Stimulated activated CD4-positive, alpha-beta T cell treated with anti-CD3 and anti-CD28 coated beads, Interleukin-1b, Interleukin-23, amount 100 ng/mL, for 24 hours (primary cell): Measurements from ENCODE around the gene VAV2.

Experiments used
- DNase-seq, 4 experiments: peaks; one replicate each; pipeline ENCODE4 v3.0.0-alpha.2; 2020; ENCODE audit warnings: low read depth in 4 of 4, low spot score in 1 of 4

VAV2 gene

GRCh38 chr9:133803028-133803585 lies 189.0 kb downstream of the VAV2 start:
- no peak for DNase-seq

GRCh38 chr9:133801739-133802138 lies 190.4 kb downstream of the VAV2 start:
- DNase-seq = no peak

- DNase-seq = no peak
These were observed 191.9 kb downstream of the VAV2 start for GRCh38 chr9:133800266-133800665.

GRCh38 chr9:133799716-133800115 lies 192.4 kb downstream of the VAV2 start:
- no peak for DNase-seq

GRCh38 chr9:133799106-133799505 lies 193.0 kb downstream of the VAV2 start:
- no peak for DNase-seq

- no peak for DNase-seq
These were observed 194.0 kb downstream of the VAV2 start for GRCh38 chr9:133798160-133798559.

GRCh38 chr9:133797406-133798105 lies 194.6 kb downstream of the VAV2 start:
- no peak for DNase-seq

- no peak for DNase-seq
These were observed 195.6 kb downstream of the VAV2 start for GRCh38 chr9:133796562-133796961.

GRCh38 chr9:133795049-133795448 lies 197.1 kb downstream of the VAV2 start:
- DNase-seq = no peak

GRCh38 chr9:133794016-133794760 lies 197.9 kb downstream of the VAV2 start:
- no peak for DNase-seq

GRCh38 chr9:133793471-133793870 lies 198.7 kb downstream of the VAV2 start:
- DNase-seq = no peak

GRCh38 chr9:133792721-133793470 lies 199.2 kb downstream of the VAV2 start:
- DNase-seq = peak; percentile 20 to 29 (median 21)

- DNase-seq = no peak
These were observed 200.1 kb downstream of the VAV2 start for GRCh38 chr9:133791735-133792649.

GRCh38 chr9:133791069-133791468 lies 201.1 kb downstream of the VAV2 start:
- DNase-seq = no peak

GRCh38 chr9:133789778-133790177 lies 202.3 kb downstream of the VAV2 start:
- DNase-seq = no peak

- no peak for DNase-seq
These were observed 203.1 kb downstream of the VAV2 start for GRCh38 chr9:133788819-133789717.

GRCh38 chr9:133788045-133788818 lies 203.9 kb downstream of the VAV2 start:
- no peak for DNase-seq

- DNase-seq = no peak
These were observed 204.4 kb downstream of the VAV2 start for GRCh38 chr9:133787754-133788025.
